Dermis blood vessel endothelial cell (primary cell): ENCODE results near the gene TRIM37. TPM values are rescaled to one million over a fixed set of nuclear protein-coding genes. Genes with fewer than 3 reads are reported as not detected.
A peak's percentile ranks its signal among the peaks of the same experiment; 100 is the strongest.
"Not testable (repeated sequence)": the region's sequence is repeated elsewhere in the genome, so short reads cannot be mapped to it uniquely, and the experiment has no call there.

ENCODE experiments used
- DNase-seq: peaks from one replicate; pipeline ENCODE4 v3.0.0; 2010
- total RNA-seq: library from RNA; depleted of rRNA; stranded (reverse); fragments of >200 nt; gene quantifications from 2 replicates; pipeline ENCODE4 v1.2.3, GENCODE V29; 2014

The TRIM37 gene
- total RNA-seq, 1 donor from 2014 or later: 48.2 TPM

DNA sequence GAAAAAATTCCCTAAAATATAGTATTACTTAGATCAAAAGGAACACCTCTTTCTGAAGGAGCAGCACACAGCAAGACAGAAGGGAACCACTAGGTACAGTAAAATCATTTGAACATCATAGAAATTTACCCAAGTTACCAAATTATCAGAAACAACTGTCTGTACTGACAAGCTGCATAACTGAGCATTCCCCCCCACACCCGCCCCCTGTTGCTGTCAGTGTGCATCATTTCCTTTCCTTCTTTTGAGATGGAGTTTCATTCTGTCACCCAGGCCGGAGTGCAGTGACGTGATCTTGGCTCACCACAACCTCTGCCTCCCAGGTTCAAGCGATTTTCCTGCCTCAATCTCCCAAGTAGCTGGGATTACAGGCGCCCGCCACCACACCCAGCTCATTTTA, 120.7 kb downstream of the TRIM37 start:
- DNase-seq: peak; percentile 44

- DNase-seq: no peak
These were observed 121.3 kb downstream of the TRIM37 start for GRCh38 chr17:58985367-58985766.

DNA sequence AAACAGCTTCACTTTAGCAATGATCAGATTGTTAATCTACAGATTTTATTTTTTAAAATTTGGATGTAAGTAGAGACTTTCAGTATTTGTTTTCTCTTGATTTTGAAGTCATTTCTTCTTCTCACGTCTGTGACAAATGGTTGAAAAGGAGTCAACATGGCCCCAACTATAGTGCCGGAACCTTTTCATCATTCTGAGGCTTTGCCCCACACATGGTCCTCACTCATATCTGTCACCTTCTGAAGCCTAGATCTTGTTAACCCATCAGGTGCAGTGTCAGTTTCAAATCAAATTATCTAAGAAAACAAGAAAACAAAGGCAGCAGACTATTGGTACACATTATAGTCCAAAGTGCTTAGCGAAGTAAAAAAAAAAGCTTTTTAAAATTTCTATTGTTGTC, 124.1 kb downstream of the TRIM37 start:
- no peak for DNase-seq

DNA sequence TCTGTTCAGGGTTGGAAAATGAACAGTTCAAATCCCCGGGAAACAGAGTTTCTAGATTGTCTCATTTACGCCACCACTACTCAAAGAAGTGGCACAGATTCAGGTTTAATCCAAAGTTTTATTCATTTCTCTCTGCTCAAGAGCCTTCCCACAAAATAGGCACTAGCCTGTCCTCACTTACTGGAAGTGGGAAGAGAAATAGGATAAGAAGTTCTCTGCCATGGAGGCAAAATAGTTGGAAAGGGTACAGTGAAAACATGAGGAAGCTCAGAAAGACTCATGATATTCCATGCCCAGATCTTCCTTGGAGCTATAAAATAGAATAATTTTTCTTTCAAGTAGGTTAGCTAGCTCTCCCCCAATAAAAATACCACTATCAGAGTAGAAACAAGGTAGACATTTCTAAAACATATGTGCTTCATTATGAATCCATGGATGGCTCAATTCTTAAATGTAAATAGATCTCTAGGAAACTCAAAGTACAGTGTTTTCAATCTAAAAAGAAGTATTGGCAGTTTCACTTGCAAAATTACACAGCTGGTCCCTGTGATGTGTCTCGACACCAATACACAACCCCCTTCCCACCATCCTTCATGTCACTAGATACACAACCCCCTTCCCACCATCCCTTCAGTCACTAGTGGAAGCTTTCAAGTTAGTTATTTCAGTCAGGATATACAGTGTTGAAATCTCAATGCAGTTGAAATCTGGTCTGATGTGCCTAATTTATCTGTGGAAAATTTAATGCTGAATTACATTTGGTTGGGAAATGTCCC, 125.8 kb downstream of the TRIM37 start:
- DNase-seq: no peak

DNA sequence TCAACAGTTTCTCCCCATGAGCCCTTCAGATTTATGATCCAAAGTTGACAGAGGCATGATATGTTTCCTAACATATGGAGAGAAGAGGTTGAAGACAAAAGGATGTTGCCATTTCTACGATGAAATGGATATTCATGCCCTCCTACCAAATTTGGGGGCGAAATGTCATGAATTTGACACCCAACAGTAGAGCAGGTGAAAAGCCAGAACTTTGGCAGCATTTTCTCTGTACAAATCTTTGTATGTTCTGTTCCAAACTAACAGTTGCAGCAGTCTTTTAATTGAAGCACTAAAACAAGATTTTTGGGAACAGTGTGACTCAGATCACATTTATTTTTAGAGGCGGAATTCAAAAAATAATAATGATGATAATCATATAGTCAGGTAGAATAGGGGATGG, 130.1 kb downstream of the TRIM37 start:
- no peak for DNase-seq

DNA sequence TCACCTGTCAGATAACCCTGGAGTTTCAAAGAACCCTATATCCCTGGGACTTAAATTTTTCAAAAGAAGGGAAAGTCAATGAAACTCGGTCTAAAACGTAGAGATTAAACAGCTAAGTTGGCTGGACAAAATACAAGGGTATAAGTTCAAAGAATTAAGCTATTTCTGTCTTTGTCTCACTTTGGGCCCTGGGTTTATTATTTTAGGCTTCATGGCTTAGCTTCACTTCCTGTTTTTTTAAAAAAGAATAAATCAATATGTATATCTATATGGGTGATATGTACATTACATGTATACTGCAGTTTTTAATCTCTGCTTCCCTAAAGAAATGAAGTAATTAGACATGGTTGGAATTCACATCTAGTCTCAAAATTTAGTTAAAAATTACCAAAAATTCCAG, 132.3 kb downstream of the TRIM37 start:
- DNase-seq: no peak

DNA sequence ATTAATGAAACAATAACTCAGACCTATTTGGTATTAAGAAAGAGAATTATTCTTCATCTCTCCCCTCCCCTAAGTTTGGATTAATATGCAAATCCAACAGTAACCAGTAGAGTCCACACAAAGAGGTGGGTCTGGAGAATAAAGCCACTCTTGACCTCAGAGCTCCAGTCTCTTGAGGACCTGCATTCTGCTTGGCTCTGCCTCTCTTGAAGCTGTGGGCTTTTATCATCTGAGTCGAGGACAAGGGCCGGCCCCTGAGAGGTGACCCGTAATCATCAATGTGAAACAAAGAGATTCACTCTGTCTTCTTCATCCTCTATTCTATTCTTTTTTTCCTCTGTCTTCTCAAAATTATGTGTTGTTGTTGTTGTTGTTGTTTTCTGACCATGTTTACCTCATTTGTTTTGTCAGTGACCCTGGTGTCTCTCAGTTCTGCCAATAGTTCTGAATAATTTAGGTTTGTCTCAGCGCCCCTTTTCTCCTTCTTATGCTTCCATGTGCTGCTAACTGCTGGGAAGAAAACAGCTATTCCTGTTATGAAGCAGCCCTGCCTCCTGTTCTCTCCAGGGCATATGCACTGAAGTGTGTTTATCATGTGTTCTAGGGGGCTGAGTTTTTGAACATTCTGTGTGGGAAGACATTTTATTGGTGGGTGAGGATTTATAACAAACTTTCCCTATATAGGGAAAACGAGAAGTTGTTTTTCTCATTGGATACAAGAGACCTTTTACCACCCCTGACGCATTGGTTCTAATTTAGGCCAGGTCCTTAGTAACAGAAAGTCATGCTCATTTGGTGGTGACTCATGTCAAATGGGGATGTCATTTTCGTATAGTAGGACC, 135.8 kb downstream of the TRIM37 start:
- no peak for DNase-seq

- no peak for DNase-seq
These were observed 137.1 kb downstream of the TRIM37 start for GRCh38 chr17:58969612-58970011.

DNA sequence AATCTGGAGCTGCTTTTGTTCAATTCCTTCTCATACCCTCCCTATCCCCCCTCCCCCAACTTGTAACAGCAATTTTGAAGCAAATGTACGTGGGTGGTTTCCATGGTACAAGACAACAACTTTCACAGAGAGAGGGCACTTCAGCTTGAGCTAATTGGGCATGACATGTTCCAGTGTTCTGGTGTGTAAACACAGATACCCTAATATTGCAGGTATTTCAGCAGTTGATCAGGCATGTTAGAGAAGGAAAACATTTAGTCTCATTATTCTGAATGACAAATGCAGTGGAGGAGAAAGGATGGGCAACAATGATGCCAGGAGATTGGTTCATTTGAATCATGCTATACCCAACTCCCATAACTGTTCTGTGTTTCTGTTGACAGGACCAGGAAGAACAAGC, 137.5 kb downstream of the TRIM37 start:
- no peak for DNase-seq

DNA sequence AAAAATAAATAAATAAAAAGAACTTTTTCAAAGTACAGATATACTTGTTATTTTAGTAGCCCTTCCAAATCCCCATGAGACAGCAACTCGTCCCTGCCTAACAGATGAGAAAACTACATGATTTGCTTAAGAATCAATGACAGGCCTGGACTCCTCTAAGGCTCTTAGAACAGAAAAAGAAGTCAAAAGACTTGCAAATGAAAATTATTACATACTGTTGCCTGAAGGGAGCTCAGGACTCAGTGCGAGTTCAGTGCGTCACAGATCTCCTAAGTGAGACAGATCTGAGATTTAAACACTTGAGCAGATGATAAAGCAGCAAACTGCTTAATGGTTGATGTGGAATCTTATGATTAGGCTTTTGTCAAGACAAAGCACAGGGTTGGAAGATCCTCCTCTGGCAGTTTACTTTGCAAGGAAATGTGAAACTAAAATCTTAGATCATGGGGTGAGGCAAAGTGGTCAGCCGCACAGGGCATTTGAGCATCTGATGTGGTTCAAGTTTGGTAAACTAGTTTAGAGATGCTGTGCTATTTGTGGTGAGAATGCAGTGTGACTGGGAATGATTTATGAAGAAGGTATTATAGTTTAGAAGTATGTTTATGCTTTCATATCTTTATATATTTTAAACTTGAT, 138.1 kb downstream of the TRIM37 start:
- DNase-seq: no peak

GRCh38 chr17:58966208-58966607, 140.5 kb downstream of the TRIM37 start:
- DNase-seq: no peak

- no peak for DNase-seq
These were observed 141.5 kb downstream of the TRIM37 start for GRCh38 chr17:58965221-58965620.

DNA sequence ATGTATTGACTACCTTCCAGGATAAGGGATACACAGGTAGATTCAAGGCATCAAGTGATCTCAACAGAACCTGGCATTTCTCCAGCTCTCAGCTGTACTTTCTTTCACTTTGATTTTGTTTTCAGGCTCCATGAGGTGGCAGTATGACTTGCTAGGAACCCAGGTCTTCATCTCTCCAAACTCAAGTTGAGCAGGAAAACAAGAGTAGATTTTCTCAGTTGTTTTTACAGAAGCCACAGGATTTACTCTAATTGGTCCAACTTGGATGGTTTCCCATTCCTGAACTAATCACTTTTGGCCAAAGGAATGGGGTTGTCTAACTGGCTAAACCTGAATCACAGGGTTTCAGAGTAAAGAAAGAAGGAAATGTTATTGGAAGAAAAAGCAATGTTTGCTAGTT, 146.6 kb downstream of the TRIM37 start:
- peak; percentile 60 for DNase-seq

DNA sequence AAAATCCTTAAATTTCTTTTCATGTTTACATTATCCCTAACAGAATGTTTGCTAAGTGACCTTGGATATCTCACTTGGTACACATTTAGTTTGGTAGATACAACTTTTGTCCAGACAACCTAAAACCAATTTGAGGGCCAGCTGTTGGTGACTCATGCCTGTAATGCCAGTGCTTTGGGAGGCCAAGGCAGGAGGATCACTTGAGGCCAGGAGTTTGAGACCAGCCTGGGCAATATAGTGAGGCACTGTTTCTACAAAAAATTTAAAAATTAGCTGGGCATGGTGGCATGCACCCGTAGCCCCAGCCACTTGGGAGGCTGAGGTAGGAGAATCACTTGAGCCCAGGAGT, 149.0 kb downstream of the TRIM37 start:
- not testable (repeated sequence) for DNase-seq

DNA sequence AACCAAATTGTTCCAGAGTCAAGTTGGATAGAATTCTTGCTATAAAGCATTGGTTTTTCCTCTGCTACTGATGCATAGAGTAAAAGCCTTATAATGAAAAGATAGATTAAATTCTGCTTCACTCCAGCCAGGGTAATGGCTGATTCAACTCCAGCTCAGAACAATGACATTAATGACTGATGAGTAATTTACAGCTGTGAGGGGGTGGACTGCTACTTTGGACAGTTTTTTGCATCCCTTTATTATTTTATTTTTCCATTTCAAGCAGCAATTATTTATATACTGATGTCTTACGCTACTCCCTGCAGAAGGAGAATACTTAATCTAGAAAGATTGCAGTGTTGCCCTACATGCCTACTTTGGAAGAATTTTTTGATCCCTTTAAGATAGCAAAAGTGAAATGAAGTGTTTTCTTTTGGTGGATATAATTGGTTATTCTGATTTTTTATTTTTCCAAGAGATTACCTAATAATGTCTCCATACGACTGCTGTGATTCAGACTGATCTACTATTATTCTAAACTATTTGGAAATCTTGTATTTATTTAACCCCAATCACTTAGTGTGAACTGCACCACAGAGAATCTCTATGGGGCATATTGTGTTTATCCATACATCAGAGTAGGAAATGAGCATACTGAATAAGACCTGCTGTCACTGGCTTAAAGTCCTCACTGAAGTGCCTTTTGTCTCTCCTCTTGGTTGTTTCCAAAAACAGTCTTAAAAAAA, 149.5 kb downstream of the TRIM37 start:
- peak; percentile 67 for DNase-seq

- DNase-seq: peak; percentile 5
These were observed 152.3 kb downstream of the TRIM37 start for GRCh38 chr17:58954358-58954757.

DNA sequence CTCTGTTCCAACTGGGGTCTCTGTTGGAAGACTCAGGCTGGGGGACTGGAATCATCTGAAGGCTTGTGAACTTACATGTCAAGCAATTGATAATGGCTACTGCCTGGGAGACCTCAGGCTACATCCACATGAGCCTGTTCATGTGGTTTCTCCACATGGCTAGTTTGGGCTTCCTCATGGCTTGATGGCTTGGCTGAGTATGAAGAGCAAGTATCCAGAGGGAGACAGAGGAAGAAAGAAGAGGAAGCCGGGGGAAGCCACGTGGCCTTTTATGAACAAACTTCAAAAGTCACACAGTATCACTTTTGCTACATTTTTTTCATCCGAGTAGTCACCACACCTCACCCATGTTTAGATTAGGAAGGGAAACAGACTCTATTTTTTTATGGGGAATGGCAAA, 158.9 kb downstream of the TRIM37 start:
- DNase-seq: no peak

GRCh38 chr17:58947411-58947810, 159.3 kb downstream of the TRIM37 start:
- no peak for DNase-seq

DNA sequence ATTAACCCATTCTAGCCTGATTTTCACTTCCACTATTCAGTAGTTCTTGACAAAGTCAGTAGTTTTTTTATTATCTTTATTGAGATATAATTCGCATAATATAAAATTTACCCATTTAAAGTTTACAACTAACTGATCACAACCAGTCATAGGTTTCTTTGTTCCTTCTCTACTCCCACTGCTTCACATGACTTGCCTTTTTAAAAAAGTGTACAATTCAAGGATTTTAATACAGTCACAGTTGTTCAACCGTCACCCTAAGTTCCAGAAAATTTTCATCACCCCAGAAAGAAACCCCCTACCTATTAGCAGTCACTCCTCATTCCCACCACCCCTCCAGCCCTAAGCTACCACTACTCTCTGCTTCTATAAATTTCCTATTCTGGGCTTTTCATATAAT, 162.5 kb downstream of the TRIM37 start:
- DNase-seq: no peak

- DNase-seq: no peak
These were observed 170.4 kb downstream of the TRIM37 start for GRCh38 chr17:58936295-58936694.

GRCh38 chr17:58932956-58933355, 173.7 kb downstream of the TRIM37 start:
- DNase-seq: no peak
